ENCODE data around the gene ANKRD30BL.
"Not testable (repeated sequence)": the region's sequence is repeated elsewhere in the genome, so short reads cannot be mapped to it uniquely, and the experiment has no call there.

The ANKRD30BL gene, protein sequence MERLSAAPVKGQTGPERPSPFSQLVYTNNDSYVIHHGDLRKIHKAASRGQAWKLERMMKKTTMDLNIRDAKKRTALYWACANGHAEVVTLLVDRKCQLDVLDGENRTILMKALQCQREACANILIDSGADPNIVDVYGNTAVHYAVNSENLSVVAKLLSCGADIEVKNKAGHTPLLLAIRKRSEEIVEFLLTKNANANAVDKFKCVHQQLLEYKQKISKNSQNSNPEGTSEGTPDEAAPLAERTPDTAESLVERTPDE

DNA sequence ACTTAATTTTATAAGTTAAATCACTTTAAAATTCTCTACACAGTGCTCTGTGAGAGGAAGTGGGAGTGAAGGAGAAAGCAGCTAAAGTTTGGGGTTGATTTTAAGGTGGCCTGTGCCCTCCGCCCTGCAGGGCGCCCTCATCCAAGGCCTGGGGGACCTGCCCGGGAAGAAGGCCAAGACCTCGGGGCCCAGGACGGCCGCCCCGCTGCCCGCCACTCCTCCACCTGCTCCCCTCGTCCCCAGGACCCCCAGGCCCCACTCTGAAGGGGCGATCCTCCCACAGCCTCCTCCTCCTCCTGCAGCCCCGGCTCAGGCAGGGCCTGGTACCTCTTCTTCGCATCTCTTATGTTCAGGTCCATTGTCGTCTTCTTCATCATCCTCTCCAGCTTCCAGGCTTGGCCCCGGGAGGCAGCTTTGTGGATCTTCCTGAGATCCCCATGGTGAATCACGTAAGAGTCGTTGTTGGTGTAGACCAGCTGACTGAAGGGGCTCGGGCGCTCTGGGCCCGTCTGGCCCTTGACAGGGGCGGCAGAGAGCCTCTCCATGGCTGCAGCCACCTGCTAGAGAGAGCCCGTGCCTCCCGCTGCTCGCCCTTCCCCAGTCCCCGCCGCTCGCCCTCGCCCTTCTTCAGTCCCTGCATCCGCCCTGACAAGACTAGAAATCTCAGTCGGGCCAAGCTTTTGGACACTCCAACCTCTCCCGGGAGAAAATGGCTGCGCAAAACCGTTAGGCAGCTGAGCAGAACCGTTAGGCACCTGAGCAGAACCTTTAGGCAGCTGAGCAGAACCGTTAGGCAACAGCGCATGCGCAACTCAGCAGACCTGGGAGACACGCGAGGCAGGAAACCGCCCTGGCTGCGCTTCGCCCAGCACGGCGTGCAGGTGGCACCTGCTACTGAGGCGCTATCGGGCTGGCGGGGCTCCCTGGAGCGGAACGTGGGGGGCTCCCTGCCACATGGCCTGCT is at the start of gene ANKRD30BL:
Gene ANKRD30BL (minus strand): TSS at position 792 of the 964 bp plus-strand sequence. CDS start 247 bp downstream, at position 545.
- DNase-seq: not testable (repeated sequence)

DNA sequence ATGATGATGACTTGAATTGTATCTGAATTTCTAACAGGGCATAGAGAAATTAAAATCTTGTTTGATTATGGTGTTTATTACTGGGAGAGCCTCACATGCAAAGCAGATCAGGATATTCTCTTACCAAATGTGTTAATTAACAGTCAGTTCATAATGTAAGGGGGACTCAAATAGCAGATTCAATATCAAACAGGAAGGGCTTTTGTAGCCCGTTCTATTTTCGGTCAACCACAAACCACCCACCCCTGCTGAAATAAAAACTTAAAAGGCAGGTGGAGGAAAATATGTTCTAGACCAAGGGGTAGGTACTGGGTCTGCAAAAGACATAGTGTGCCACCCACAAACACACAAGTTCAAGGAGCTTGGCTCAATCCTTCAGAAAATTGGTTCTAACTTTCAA is 41.1 kb upstream of the ANKRD30BL start:
- not testable (repeated sequence) for DNase-seq

DNA sequence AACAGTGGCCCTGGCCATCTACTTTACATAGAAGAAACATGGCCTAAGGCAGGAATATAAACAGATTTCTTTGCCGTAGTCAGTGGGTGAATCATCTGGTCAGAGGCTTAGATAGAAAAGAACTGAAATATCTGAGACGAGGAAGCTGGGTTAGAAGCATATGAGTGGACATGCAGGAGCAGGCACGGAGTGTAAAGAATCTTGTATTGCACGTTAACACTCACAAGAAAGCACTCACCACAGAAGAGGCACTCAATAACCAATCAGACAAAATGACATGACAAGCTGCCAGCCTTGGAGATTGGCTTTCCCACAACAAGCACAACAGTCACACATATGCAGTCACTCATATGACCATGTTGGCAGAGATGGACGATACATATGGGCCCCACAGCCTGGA is 31.1 kb upstream of the ANKRD30BL start:
- not testable (repeated sequence) for DNase-seq

DNA sequence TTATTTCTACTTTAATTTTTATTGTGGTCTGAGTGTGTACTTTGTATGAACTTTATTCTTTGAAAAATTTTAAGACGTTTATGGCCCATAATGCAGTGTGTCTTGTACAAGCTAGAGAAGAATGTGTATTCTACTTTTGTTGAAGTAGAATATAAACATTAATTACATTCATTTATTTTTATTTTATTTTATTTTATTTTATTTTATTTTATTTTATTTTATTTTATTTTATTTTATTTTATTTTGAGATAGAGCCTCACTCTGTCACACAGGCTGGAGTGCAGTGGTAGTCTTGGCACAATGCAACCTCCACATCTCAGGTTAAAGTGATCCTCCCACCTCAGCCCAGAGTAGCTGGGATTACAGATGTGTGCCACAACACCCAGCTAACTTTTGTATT is 5.3 kb upstream of the ANKRD30BL start:
- DNase-seq: not testable (repeated sequence)

DNA sequence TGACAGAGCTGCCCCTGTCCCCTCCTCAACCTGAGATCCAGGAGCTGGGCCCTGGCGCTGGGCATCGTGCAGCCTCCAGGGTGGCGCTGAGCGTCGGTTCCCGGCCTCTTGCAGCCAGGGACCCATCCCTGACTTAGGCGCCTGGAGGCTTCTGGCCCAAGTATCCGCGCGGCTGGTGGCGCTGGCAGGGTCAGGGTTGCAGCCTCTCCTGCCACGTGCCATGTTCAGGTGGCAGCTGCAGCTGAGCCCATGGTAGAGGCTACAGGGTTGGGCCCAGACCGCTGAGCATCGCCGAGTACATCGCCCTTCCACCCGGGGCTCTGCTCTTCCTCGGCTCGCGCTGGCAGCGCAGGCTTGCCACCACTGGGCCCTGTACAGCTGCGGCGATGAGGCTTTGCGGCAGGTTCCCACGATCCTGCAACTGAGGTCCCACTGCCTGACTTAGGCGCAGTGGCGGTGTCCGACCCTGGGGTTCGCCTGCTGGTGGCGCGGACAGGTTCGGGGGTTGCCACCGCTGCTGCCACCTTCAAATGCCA is 441 bp upstream of the ANKRD30BL start:
- not testable (repeated sequence) for DNase-seq

DNA sequence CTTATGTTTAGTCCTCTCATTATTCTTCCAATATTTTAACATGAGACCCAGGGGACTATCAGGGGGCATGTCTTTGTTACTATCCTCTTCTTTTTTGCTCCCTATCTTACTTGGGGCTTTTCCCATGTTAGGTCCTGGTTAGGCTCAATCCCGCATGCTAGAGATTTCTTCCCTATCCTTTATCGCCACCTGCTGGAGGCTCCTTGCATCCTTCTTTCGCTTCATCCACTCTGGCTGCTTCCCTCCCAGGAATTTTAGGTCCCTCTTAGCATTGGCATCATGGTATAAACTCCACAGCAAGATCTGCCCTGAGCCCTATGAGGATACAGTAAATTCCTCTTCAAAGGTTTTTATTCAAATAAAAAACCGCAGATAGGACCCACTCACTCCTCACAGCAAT is 15.0 kb downstream of the ANKRD30BL start:
- peak; percentile 62 for DNase-seq
